Activated CD4-positive, alpha-beta T cell treated with anti-CD3 and anti-CD28 coated beads for 24 hours (primary cell): ENCODE results near the gene SEMA4C.
"Not testable (repeated sequence)": the region's sequence is repeated elsewhere in the genome, so short reads cannot be mapped to it uniquely, and the experiment has no call there.

Experiments
- DNase-seq, 2 donors: peaks; one replicate each; pipeline ENCODE4 v3.0.0-alpha.2; 2020; ENCODE audit warnings: low read depth in 2 of 2

Gene SEMA4C

DNA sequence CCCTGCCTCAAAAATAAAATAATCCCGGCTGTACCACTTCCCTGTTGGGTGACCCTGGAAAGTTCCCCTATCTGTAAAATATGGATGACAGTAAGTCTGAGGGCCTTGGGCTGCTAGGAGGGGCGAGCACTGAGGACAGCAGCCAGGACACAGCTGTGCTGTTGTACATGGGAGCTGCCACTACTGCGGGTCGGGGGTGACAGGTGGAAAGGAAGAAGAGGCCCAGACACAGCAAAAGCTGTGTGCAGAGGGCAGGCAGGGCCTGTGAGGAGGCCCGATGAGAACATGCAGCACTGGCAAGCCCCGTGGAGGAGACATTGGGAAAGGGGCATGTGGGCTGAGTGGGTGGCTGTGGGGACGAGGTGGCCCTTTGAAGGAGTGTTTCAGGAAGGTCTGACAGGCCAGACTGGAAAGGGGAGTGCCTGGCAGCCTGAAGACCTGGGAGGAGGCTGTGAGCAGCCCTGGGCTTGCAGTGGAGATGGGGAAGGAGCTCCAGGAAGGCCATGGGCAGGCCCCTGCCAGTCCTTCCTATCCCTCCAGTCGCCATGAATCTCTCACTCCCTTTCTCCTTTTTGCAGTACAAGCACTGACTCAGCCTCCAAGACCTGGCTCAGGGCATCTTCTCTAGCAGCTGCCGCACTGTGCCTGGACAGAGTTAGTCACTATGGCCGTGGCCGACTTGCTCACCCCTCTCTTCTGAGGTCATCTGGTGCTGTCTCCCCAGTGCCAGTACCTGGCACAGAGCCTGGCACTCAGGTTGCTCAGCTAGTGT is 28.9 kb upstream of the SEMA4C start:
- DNase-seq, result no peak

DNA sequence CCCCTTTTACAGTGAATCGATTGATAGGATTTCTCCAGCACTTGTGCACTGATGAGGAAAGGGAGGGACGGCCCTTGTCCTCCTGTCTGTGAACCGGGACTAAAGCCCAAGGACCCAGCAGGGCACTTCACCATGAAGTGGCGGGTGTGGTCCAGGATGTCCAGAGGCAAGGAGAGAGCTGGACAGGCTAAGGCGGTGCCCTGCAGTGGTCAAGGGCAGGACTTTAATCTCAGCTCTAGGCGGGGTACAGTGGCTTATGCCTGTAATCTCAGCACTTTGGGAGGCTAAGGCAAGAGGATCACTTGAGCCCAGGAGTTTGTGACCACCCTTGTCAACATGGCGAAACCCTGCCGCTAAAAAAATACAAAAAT is 28.2 kb upstream of the SEMA4C start:
- DNase-seq, result no peak

DNA sequence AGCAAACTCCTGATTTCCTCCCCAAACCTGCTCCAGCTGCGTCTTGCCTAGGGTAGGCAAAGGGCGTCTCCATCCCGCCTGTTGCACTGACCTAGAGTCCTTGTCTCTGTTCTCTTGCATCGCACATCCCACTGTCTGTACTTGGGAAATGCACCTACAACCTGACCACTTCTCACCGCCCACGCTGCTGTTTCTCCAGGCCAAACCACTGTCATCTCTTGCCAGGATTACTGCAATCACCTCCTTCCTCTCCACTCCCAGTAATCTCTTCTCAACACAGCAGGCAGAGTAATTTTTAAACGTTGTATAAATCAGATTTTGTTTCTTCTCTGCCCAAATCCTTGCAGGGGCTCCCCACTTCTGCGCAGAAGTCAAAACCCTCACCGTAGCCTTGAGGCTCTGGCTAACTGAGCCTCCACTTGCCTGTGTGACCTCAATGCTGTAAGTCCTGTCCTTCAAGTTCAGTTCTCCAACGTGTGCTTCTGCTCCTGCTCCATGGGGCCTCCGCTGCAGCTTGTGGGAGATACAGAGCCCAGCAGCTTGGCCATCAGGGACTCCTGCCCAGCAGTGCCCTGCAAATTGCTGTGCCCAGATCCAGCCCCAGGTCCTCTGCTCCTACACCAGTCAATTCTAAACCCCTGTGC is 27.7 kb upstream of the SEMA4C start:
- DNase-seq, result no peak

DNA sequence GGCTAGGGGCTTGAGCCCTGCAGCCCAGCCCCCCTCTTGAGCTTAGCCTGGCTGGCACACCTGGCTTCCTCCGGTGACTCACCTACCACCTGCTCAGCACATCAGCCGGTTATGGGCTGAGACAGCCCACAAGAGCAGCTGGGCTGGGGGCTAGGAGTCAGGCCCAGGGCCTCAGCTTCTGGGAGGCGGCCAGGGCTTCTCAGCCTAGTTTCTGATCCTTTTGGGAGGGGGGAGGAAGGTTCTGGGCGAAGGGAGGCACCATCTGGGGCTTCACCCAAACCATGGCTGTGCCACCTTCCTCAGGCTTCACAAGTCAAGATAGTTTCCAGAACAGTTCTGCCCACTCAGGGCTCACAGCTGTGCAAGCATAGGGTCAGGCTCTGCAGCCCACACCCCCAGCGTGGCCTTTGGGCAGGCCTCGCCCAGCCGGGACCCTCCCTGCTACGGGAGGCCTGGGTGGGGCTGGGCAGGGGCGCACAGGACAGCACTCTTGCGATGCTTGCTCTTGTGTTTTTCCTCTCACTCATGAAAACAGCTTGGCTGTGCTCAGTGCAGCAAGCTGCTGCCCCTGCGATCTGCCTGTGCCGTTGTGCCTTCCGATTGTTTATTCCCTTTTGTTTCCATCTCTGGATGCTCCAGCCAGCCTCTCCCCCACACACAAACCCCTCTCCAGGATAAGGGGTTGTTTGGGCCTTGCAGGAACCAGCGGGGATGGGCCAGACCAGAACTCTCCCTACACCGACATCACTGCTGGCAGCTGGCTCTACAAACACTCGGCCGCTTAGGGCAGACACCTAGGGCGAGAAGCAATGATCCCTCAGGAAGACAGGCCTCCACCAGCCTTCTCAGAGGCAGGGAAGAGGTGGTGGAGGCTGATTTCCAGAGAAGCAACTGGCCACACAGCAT is 26.1 kb upstream of the SEMA4C start:
- DNase-seq, result no peak

DNA sequence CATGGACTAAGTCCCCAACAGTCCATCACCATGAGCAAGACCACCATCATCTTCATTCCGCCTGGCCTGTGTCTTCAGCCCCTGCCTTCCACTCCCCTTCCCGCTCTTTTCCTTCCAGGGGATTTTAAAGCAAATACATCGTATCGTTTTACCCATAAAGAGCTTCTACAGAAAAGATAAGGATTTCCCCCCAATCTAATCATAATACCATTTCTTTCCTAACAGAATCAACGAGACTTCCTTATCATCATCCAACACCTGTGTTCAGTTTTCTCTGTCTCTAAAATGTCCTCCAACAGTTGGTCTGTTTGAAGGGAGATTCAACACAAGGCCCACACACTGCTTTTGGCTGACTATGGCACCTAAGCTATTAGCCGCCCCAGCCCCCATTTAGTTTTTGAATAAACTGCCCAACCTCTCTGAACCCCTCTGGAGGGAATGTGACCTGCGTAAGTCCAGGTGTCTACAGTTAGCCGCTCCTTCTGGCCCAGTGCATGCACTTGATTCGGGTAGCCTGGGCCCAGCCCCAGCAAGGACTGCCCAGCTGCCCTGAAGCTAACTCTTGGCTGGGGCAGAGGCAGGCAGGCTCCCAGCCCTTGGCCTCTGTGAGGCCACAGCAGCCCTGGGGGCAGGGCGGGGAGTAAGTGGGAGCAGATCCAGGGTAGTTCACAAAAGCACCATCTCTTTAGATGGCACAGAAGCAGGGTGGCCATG is 25.3 kb upstream of the SEMA4C start:
- no peak for DNase-seq

DNA sequence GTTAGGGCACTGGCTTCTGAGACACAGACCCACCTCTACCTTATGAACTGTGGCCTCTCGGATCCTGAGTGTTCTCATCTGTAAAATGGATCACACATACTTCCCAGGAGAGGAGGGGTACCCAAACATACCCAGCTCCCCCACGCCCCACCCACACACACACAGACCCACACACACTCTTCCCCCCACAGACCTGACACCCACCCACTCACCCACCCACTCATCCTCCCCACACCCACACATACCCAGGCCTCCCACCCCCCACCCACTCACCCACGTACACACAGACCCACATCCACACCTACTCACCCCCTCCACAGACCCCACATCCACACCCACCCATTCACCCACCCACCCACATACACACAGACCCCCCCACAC is 24.3 kb upstream of the SEMA4C start:
- no peak for DNase-seq

DNA sequence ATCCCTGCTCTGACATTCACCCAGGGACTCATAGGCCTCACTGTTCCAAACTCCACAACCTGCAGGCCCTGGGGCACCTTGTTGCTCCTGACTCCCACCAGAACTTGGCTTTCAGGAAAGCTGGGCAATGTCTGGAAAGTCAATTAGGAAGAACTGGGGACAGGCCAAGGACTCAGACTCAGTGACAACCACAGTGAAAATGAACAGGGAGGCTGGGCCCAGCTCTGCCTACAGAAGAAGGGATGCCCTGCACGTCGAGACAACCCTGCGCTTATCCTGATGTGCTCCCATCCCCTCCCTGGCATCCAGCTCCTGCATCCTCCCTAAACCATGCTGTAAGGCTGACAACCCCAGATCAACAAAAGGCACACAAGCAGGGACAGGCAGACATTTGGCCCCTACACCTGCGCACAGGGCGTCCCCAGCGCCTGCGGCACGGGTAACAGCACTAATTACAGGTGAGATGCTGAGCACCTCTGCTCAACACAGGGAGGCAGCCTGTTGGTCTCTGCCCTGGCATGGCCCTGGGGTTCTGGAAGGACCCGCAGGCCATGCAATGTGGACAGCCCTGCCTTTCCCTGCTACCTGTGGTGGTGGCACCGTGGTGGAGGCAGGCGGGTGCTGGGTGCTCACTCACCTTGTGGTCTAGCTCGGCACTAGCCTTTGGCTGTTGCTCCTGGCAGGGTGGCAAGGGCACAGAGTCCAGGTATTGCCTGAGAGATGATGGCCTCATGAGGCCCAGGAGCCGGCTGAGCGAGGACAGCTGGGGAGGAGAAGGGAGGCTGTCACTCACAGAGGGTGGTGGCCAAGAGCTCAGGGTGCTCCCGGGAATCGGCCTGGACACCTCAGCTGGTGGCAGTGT is 23.6 kb upstream of the SEMA4C start:
- DNase-seq, result no peak

DNA sequence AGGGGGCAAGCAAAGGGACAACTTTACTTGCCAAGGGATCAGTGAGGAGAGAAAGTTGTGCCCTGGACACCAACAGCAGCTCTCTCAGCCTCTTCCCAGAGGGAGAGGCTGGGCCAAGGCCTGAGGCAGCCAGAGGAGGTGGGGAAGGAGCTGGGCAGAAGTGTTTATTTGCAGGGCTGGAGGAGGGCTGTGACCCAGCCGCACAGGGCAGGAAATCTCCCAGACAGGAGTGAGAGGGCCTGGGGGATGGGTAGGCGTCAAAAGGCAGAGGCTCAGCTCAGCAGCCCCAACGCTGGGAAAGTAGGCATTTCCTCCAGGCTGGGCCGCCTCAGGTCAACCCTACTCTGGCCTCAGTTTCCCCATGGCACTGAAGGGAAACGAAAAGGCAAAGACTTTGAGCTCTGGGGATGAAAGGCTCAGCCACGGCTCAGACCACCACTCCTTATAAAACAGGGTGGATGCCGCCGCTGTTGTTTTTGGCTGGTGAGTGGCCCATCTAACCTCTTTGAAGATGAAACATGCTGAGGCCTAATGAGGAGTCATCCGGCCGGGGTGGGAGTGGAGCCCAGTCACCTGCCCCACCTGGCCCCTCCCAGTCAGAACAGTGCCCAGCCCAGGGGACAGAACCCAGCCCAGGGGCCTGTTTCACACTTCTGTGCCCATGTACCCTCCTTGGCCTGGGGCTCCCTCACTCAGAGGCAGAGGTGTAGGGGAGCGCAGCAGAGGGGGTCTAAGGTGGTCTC is 21.9 kb upstream of the SEMA4C start:
- no peak for DNase-seq

DNA sequence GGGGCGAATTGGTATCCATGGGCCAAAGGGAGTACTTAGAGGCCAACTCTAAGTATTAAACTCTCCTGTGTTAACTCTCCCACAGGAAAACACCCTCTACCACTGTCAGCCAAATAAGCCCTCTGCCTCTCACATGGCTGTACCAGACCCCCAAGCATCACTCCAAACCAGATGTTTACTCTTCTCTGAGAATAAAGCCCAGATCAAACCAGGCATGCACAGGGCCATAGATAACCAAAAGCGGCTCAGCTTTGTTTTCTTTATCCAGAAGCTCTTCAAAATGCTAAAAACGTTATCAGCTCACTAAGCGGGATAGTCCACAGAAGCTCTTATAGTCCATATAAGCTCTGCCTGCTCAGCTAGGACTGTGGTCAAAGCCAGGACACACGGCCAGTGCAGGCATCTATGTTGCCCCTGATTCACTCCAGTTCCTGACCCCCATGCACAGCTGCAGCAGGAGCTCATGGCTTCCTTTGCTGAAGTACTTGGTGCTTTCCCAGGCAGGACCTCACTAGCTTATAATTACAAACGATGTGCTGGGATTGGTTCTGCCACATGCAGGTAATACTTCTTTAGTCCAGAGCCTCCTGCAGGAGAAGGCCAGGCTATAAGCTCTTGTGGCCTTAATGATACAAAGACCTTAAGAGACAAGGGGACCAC is 21.0 kb upstream of the SEMA4C start:
- no peak for DNase-seq

DNA sequence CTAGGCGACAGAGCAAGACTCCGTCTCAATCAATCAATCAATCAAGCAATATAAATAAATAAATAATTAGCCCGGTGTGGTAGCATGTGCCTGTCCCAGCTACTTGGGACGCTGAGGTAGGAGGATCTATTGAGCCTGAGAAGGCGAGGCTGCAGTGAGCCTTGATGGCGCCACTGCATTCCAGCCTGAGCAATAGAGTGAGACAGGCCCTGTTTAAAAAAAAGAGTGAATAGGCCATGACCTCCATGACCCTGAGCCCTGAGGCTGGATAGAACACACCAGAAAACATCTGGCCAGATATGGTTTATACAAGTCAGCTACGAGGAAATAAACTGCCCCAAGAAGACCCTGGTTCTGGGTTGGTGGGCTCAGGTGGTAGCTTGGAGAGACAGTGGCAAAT is 20.4 kb upstream of the SEMA4C start:
- no peak for DNase-seq

DNA sequence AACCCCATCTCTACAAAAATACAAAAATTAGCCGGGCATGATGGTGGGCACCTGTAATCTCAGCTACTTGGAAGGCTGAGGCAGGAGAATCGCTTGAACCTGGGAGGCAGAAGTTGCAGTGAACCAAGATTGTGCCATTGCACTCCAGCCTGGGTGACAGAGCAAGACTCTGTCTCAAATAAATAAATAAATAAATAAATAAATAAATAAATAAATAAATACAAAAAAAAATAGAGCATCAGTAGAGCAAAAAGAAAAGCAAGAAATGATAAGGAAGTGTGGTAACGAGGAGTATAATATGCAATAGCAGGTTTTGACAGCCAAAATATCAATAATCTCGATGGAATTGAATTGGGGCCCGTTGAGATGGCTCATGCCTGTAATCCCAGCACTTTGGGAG is 19.6 kb upstream of the SEMA4C start:
- not testable (repeated sequence) for DNase-seq

DNA sequence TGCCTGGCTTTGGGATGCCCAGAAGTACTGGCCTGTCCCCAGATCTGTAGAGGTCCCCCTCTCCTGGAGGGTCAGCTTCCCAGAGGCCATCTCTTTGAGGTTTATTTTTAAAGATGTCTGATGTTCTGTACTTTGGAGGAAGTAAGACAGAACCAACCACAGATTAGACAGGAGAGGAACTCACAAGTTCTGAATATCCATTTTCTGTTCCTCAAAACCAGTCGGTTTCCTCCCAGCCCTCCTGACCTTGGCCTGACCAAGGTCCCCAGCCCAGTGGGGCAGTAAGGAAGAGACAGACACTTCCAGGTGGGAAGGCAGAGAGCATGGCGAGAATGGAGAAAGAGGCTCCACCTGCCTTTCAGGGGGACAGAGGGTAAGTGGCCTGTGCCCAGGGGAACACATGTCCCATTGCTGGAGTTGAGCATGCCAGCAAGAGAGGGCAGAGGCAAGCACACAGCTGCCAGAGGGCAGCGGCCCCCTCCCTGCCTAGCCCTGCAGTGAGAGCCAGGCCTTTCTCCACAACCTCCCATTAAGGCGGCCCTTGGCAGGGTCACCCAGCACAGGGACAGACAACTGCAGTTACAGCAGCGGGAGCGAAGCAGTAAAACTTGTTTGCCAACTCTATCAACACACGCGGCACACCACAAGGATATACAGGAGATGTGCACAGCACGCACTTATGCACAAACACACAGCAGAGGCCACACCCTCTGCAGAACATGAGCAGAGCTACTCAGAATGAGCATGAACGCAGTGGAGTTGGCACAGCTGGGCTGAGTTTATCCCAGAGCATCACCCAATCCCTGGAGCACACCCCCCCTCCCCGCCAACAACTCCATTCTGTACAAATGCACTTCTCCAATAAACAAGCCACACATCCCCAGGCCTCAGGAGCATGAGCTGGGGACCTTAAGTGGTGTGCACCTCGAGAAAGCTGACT is 18.5 kb upstream of the SEMA4C start:
- no peak for DNase-seq

DNA sequence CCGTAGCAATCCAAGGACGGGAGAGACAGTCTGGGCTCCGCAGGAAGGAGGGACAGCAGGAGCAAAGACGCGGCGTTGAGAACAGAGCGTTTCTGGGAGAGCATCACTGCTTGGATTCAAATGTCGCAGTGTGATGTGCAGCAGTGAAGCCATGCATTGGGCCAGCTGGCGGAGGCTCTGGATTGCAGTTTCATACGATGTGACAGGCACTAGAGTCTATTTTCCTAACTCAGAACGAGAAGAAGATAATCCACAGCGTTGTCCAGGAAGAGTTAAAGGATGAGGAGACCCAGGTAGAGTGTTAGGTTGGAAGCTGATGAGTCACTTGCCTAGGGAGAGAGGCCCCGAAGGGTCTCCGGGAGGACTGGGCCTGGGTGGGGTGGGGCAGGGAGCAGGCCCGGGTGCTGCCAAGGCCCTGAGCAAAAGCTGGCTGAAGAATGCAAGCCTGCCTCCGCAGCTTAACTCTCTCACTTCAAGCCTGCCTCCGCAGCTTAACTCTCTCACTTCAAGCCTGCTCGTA is 17.7 kb upstream of the SEMA4C start:
- DNase-seq, result no peak

DNA sequence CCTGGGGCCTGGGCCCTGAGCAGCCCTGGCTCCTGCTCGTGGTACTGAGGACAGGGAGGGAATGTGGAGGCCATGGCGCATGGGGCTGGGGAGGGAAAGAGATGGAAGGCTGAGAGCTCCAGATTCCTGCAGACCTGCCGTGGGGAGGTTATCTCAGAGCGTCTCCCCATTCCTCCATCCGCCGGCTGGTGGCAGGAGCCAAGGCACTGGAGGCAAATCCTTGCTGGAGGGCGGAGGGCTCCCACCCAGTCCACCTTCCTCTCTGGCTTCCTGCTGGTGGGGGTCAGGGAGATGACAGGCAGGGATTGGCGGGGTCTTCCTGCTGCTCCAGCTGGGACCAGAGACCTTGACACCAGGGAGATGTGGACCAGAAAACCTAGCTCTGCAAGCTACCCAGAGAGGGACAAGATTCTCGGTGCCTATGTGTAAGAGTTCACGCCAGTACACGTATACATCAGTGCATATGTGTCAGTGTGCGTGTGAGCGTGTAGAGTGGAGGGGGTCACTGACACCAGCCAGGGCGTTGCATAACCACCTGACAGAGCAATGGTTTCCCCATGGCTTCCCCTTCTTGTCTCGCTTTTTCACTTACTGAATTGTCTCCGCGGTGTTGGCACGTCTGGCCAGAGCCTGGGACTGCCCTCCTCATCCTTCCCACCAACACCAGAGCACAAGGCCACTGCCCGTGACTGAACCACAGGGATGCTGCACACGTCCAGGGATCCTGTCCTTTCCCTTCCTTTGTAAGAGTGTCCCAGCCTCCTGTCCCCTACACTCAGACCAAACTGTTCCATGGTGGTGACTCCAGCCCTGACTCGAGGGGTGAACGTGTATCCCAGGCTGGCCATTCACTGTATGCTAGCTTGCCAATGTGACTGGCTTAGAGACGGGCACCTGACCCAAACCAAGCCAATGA is 15.8 kb upstream of the SEMA4C start:
- no peak for DNase-seq

DNA sequence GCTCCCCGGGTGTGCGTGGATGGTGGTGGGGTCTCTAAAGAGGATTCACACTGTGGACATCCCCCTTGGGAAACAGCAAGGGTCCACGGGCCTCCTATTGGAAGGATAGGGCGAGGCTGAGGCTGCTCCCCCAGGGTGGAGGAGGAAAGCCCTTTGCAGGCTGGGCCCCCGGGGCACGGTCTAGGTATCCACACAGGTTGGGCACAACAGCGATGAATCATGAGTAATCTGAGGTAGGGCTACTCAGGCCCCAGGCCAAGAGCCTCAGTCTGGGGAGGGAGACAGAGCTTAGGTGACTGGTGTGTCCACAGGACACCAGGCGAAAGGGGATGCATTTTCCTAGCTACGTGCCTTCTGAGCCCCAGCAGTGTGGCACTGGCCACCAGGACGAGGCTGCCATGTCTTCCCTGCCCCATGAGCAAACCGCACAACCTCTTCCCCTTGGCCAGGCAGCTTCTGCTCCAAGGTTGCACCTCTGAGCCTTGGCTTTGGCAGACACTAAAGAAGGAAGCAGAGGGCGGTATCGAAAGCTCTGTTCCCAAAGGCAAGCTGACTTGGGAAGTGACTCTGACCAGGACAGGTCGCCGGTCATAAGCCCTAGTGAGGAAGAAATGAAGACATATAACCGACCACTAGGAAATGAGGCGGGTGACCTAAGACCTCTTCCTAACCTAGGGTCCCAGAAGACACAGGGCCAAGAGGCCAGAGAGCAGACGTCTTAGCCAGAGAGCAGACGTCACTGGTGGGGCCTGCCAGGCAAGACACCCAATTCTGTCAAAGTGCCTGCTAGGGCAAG is 14.6 kb upstream of the SEMA4C start:
- DNase-seq, result no peak

DNA sequence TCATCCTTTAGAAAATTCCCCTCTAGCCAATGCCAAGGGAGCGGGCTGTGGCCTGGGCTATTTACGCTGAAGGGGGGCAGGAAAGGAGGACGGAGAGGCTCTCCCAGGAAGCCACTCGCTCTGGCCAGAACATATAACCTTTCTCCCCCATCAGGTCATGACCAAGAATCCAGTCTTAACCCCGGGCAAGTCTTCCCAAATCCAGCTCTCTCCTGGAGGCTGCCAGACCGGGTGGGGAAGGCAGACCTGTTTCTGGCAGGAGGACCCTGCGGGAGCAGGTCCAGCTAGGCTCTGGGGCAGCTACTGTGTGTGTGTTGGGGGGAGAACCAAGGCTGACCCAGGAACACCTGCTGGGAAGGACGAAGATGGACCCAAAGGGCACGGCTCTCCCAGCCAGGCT is 13.4 kb upstream of the SEMA4C start:
- DNase-seq, result no peak

DNA sequence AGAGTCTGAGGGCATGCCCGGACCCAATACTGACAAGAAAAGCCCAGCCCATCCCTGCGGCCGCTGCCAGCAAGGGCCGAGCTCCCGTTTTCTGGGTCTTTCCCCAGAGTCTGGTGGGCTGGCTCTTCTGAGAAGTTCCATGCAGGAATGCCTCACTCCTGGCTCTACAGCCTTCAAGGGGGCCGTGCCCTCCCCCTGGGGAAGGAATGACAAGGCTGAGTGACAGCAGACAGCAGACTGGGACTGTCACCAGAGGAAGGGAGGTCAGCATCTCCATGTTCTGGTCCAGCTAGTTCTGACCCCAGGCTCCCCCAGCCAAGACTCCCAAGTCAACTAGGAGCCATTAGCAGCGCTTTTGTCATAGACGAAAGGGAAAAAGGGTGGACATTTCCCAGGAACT is 13.0 kb upstream of the SEMA4C start:
- no peak for DNase-seq
